Hippocampal formation (tissue), 2 donors: Measurements from ENCODE around the gene RGP1.

Experiments used
- DNase-seq, 2 donors: peaks; one replicate each; lab custom pipeline; 2025; lab: John Stamatoyannopoulos, UW

Gene RGP1

GRCh38 chr9:35723426-35723825 lies 25.7 kb upstream of the RGP1 start:
- DNase-seq: no peak

- no peak for DNase-seq
Observed at GRCh38 chr9:35723908-35724307, 25.2 kb upstream of the RGP1 start.

- no peak for DNase-seq
Observed at GRCh38 chr9:35725362-35725761, 23.7 kb upstream of the RGP1 start.

GRCh38 chr9:35726931-35727330 lies 22.2 kb upstream of the RGP1 start:
- DNase-seq: no peak

- DNase-seq: no peak
Observed at GRCh38 chr9:35727676-35728040, 21.4 kb upstream of the RGP1 start.

GRCh38 chr9:35728041-35728971 lies 20.8 kb upstream of the RGP1 start:
- peak in 1 of 2 donors; percentile 33 for DNase-seq

GRCh38 chr9:35729101-35729500 lies 20.0 kb upstream of the RGP1 start:
- no peak for DNase-seq

- peak in 1 of 2 donors; percentile 37 for DNase-seq
Observed at GRCh38 chr9:35729700-35730485, 19.2 kb upstream of the RGP1 start.

GRCh38 chr9:35730486-35730854 lies 18.6 kb upstream of the RGP1 start:
- DNase-seq: no peak

- DNase-seq: no peak
Observed at GRCh38 chr9:35731415-35732184, 17.5 kb upstream of the RGP1 start.

GRCh38 chr9:35732185-35732799 lies 16.8 kb upstream of the RGP1 start, which contains the start of the genes CREB3 and TLN1:
CREB3 (plus strand) TSS chr9:35732666; CDS start chr9:35732773, 107 bp downstream.
TLN1 (minus strand) TSS chr9:35732195; CDS start chr9:35725694, 6,501 bp downstream.
- peak; percentile 96 to 98 for DNase-seq

GRCh38 chr9:35732800-35733541 lies 16.1 kb upstream of the RGP1 start:
- no peak for DNase-seq

GRCh38 chr9:35734096-35734495 lies 15.0 kb upstream of the RGP1 start:
- DNase-seq: no peak

GRCh38 chr9:35736201-35736633 lies 12.9 kb upstream of the RGP1 start:
- DNase-seq: peak; percentile 15 to 46

GRCh38 chr9:35737143-35737542 lies 11.9 kb upstream of the RGP1 start:
- no peak for DNase-seq

GRCh38 chr9:35738186-35738585 lies 10.9 kb upstream of the RGP1 start:
- no peak for DNase-seq

- DNase-seq: no peak
Observed at GRCh38 chr9:35738924-35739323, 10.2 kb upstream of the RGP1 start.

GRCh38 chr9:35740243-35740642 lies 8.8 kb upstream of the RGP1 start:
- DNase-seq: no peak

- DNase-seq: no peak
Observed at GRCh38 chr9:35741740-35742139, 7.3 kb upstream of the RGP1 start.

- no peak for DNase-seq
Observed at GRCh38 chr9:35743452-35743851, 5.6 kb upstream of the RGP1 start.
